HG03060 (cell line): ENCODE data around the gene MYMX.

Source experiments
- ATAC-seq: cut with Tn5 transposase; IDR thresholded peaks from one replicate; pipeline ENCODE4 v1.9.1; 2021; ENCODE audit warnings: low read depth, moderate number of reproducible peaks; ENCODE audit not compliant: unreplicated experiment

MYMX gene

DNA sequence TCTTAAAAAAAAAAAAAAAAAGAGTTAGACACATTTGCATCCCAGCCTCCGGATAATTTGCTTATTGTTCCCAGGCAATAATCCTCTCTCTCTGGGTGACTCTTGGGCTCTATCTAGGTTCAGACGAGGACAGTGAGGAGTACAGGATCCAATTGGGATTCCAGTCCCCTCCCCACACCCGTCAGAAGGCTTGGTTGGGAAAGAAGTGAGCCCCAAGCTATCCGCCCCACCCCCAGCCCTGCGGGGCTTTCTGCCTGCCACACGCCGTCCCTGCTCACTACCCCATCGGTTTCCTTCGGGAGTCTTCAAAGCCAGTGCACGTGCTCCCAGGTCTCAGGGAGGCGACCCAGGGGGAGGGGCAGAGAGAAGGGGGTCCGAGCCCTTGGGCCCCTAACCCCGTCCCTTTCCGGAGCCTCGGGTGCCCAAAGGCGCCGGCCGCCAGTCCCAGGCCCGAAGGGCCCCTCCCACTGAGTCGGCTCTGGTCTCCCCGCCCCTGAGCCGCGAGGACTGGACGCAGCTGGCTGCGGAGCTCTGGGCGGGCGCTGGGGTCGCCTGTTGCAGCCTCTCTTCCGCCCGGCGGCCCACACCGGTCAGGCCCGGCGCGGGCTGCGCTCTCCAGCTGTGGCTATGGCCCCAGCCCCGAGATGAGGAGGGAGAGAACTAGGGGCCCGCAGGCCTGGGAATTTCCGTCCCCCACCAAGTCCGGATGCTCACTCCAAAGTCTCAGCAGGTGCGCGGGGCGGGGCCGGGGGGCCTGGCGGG lies 2.5 kb downstream of the MYMX start:
- ATAC-seq = no peak

DNA sequence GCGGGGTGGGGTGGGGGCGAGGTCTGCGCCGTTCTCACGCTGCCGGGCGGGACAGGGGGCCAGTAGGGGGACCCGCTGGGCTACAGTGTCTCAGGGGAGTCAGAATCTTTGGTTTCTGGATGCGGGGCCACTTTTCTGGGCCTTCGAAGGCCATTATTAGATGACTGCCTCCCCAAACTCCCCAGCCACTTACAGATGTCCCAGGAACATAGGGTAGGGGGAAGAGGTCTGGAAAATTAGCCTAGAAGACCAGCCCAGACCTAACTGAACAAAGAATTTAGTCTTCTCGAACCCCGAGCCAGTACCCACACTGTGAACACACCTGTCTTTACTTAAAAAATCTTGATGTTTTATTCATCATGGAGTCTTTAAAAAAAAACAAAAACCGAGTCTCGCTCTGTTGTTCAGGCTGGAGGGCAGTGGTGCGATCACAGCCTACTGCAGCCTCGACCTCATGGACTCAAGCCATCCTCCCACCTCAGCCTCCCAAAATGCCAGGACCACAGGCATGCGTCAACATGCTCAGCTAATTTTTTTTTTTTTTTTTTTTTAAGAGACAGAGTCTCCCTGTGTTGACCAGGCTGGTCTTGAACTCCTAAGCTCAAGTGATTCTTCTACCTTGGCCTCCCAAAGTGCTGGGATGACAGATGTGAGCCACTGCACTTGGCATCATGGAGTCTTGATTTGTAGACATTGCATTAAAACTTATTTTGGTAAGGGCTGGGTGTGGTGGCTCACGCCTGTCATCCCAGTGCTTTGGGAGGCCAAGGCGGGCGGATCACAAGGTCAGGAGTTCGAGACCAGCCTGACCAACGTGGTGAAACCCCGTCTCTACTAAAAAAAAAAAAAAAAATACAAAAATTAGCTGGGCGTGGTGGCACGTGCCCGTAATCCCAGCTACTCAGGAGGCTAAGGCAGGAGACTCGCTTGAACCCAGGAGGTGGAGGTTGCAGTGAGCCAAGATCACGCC lies 3.4 kb downstream of the MYMX start:
- ATAC-seq = no peak

DNA sequence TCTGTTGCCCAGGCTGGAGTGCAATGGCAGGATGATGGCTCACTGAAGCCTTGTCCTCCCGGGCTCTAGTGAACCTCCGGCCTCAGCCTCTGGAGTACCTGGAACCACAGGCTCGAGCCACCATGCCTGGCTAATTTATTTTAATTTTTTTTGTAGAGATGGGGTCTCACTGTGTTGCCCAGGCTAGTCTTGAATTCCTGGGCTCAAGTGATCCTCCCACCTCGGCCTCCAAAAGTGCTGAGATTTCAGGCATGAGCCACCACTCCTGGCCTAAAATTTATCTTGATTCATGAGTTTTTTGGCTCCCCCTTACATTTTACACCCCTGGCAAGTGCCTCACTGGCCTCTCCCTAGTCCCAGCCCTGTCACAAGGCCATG lies 4.2 kb downstream of the MYMX start:
- no peak for ATAC-seq

DNA sequence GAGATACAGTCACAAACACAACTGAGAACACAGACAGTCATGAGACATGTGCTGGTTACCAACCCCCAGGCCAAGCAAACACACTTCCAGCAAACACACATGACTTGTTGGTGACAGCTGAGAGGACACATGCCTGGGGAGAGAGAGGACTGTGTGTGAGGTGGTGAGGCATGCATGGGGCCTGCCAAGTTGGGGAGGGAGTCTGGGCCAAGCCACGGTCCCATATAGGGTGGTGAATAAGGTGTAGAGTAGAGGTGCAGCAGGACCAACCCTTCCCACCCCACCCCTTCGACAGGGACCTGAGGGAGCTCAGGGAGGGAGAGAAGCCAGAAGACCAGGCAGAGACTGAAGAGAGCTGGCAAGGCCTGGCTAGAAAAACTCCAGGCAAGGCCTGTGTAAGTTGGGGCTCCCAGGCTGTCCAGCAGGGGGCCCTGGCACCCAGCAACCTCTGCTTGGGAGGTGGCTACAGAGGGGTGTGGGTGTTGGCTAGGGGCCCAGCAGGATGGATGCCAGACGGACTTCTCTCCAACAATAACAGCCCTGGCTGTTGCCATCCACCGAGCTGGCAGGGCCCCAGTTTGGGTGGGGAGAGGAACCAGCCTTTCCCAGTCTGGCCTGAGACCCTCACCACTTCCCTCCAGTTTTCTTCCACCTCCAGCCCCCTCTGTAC lies 4.7 kb downstream of the MYMX start:
- ATAC-seq = no peak

DNA sequence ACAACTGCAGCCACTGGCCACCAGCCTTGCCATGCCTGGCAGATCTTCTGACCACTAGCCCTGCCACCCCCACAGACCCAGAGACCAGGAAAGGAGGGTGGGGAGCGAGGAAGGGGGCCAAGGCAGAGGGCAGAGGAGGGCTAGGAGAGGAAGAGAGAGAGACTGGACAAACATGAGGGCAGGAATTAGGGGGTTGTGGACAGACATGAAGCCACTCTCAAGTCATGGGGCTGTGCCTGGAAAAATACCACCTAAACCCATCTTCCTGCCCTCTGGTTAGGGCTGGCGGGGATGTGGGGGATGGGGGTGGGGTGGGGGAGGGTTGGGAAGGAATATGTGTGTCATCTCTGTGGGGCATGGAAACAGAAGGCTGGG lies 5.2 kb downstream of the MYMX start:
- no peak for ATAC-seq

DNA sequence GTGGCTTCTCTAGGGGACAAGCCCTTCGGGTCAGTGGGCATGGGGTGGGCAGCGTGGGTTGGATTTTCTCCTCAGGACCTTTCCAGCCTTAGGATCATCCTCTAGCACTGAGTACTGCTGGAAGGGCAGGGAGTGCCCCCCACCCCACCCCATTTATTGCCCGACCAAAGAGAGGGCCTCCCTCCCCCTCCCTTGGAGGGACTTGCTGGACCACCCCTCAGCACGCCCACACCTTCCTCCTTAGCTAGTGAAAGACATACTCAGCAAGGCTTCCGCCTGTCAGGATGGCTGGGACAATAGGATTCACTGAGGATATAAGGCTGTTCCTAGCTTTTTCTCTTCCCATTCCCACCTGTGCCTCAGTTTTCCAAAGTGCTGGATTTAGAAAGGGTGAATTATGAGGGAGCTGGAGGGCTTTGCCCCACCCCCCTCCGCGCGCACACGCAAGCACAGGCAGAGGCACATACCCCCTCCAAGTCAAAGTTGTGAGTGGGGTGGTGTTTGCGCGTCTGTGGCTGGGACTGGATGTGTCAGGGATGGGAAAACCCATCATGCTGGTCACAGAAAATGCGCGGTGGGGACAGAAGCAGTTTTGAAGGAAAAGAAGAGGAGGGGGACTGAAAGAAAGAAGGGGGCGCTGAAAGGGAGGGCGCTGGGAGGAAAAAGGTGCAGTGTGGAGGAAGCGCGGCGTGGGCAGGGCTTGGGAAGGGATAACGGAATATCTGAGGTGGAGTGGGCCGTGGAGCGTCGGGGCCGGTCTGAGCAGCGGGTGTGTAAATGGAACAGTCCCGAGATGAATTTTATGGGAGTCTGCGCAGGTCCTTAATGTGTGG lies 6.0 kb downstream of the MYMX start:
- ATAC-seq = no peak

DNA sequence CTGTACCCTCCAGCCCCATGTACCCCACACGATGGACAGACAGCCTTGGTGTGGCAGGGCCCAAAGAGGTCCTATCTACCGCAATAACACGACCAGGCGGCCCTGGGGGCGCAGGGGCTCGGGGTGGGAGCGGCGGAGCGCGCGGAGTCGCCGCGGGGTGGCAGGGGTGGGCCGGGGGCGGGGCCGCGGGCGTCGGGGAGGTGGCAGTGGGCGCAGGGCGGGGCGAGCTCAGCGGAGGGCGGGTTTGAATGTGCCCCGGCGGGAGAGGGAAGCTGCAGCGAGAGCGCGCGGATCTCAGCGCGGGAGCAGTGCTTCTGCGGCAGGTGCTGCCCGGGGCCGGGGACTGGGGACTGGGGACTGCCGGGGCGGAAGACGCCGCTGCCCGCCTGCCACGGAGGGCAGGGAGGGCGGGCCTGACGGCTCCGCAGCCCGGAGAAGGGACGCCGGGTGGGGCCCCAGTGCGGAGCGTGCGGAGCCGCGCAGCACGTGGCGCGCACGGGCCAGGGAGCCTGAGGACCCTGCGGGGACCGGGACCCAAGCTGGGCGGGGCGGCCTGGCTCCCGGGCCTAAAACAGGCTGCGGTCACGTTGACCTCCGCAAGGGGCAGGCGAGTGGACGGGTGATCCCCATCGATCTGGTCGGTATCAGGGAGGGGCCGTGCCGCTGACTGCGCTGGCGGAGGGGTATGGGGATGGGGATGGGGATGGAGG lies 6.7 kb downstream of the MYMX start, which contains the start of gene SLC29A1:
Gene SLC29A1 (plus strand): TSS at position 277 of the 710 bp plus-strand sequence. CDS start 3,719 bp downstream, outside the sequence.
- no peak for ATAC-seq

DNA sequence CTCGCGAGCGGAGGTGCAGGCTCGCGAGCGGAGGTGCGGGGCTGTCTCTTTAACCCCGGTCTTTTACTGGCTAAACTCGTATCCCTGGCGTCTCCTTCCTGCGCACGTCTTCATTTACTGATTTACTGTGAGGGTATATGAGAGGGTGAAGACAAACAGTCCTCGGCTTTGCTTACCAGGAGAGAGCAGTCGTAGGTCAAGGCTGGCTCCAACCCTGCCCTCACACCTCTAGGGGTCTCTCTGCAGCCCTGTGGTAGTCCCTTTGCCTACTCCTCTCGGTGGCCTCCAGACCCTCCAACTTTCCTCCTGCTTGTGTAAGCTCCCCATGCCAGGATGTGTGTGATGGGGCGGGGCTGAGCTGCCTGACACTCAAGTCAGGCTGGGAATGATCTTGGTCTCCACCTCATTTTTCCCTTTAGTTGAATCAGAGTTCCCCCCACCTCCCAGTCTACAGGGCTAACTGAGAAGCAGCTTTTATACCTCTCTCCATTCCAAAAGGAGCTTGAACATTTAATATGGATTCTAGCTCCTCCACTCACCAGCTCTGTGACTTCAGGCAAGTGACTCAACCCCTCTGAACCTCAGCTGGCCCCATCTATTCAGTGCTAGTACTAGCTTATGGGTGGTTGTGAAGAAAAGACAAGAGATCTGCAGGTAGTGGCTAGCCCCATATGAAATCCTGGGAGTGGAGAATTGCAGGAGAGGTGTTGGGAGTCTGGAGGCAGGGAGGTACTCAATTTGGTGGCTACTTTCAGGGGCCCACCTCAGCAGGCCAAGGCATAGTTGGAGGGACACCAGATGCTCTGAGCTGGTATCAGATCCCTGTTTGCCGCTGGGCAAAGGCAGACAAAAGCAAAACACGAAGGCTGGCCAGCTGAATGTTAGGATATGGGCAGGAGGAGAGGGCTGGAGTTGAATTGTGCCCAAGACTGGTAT lies 7.6 kb downstream of the MYMX start:
- ATAC-seq = no peak

DNA sequence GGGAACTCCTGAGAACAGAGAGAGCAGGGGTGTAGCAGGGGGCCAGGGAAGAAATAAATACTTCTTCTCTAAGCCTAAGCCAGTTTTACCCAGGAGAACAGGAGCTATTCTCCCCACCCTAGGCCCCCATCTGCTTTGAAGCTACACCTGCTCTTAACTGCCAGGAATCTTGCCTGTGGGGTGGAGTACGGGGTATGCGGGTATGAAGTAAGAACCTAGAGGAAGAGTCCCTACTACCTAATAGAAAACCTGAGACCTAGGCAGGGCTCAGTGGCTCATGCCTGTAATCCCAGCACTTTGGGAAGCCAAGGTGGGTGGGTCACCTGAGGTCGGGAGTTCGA lies 8.2 kb downstream of the MYMX start:
- no peak for ATAC-seq

DNA sequence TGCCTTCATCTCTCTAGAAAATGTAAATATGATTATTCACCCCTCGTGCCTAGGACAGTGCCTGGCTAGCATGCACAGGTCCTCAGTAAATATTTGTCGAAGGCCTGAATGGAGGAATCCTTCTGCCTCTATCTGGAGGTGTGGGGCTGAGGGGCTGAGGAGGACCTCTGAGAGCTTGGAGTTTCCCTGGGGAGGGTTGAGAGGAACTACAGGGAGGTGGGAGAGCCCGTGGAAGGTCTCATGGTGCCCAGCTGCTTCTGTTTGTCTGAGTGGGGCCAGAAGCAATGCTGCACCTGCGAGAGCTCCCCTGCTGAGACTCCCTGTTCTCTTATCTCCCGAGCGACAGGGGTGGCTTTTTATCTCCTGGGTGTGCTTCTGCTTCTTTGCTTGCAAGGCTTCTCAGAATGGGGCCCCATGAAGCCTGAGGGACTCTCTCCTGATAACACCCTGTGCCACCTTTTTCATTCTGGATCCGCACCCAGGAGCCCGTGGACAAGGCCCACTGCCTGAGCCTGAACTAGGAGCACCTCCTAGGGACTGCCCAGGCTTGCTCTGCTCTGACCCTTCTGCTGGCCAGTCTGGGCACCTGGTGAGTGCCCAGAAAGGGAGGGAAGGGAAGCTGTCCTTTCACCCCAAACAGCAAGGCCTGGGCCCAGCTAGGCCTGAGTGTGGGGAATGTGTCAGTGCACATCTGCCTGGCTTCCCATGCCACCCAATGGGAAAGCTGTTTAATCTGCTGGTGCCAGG lies 9.0 kb downstream of the MYMX start:
- no peak for ATAC-seq

DNA sequence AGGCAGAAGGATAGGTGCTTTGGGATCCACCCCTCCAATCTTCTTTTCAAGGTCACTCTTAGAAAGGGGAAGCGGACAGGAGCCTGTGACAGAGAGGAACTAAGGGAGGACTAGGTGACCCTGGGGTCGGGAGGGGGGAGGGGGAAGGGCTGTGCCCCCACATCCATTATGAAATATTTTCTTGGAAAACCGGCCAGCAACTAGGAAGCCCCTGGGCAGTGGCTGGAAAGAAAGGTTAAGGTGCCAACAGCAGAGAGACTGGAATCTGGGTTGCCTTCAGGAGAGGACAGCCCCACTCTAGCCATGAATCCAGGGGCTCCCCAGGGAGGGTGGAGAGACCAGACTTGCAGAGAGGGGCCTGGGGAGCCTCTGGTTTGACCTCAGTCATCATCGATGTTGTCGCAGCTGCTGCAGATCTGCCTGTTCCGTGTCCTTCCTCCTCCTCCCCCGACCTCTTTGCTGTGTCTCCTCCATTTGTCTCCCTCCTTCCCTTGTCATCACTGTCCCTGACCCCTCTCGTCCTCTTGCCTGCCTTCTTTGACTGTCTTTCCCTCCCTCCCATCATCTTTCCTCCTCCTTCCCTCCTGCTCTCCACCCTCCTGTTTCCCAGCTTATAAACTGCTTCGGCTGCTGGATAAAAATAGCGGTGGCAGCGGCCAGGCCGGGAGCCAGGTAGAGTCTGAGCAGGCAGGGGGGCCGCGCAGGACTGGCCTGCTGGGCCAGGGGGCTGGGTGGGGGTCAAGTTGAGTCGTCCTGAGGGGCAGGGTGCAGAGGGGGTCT lies 9.8 kb downstream of the MYMX start:
- no peak for ATAC-seq

DNA sequence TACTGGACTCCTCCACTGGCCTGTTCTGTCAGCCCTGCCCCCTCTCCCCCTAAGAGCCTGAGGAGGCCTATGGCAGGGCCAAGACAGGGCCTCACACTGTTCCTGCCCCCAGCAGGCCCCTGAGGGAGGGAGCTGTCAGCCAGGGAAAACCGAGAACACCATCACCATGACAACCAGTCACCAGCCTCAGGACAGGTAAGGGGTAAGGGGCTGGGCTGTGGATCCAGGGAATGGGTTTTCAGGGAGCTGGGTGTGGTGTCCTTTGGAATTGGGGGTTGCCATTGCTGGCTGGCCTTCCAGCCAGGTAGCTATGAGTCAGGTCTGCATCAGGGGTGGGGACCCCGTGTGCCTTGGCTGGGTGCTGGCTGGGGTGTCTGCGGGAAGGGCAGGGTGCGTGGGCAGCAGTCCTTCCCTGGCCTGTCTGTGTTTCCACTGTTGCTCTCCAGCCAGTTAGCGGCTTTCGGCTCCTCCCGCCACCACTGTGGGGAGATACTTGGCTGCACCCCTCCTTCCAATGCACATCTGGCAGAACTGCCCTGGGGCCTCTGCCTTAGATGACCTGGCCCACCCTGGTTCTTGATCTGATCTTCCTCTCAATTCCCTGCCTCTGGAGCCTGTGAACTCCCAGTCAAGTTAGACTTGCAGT lies 10.5 kb downstream of the MYMX start:
- ATAC-seq = no peak

DNA sequence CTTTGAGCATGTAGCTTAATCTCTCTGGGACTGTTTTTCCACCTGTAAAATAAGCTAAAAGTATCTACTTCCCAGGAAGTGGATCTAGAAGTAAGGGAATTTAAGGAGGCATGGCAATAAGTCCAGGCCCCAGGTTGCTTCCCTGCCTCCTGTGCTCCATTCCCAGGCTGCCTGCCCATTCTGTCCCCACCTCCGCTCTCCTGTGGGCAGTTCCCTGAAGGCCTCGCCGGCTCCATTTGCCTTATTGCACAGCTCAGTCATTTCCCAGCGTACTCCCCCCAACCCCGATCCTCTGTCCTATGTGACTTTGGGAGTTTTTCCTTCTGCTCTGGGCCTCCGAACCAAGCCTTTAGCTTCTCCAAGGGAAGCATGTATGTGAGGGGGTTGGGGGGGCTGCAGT lies 11.3 kb downstream of the MYMX start:
- no peak for ATAC-seq

DNA sequence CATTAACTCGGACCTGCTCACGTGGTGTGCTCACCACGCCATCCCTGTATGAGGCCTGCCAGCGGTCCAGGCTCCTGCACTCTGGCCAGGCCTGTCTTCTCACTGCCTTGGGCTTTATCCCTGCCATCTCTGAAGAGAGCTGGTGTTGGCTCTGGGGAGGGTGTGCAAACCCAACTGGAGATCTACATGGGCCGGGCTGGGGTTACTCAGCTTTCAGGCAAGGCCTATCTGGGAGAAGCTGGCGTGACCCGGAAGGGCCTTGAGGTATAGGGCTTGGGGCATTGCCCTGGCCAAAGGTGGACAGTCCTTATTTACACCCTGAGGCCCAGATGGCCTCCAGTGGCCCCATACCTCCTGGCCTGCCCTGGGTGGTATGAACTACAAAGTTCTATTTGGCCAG lies 11.7 kb downstream of the MYMX start:
- no peak for ATAC-seq

DNA sequence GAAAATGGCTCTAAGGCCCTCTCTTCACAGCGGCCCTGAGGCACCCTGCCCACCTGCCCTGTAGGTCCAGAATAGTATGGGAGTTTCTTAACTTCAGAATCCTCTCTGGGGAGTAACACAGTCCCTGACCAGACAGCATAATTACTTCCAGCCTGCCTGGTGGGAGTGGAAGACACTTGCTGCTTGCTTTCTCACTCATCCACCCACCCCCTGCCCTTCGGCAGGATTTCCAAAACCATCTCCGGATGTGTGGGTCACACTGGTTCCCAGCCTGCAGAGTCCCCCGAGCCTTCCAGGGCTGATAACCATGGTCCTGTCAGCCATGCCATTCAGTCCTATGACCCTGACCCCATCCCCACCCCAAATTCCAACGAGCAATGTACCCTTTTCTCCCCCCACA lies 12.1 kb downstream of the MYMX start:
- ATAC-seq = no peak

DNA sequence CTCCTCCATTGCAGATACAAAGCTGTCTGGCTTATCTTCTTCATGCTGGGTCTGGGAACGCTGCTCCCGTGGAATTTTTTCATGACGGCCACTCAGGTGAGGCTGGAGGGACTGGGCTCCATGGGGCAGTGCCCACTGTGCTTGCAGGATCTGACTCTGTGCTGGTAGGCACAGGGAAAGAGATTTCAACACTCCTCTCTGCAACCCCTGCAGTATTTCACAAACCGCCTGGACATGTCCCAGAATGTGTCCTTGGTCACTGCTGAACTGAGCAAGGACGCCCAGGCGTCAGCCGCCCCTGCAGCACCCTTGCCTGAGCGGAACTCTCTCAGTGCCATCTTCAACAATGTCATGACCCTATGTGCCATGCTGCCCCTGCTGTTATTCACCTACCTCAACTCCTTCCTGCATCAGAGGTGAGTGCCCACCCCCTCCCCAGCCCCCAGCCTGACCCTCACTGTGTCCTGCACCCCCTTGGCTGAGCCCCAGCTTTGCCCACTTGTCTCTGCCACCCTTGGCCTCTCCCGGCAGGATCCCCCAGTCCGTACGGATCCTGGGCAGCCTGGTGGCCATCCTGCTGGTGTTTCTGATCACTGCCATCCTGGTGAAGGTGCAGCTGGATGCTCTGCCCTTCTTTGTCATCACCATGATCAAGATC lies 12.8 kb downstream of the MYMX start:
- no peak for ATAC-seq
